Right ventricle myocardium superior (tissue), 1 donor: ENCODE data around the gene OR2B2. TPM values are rescaled to one million over a fixed set of nuclear protein-coding genes. Genes with fewer than 3 reads are reported as not detected.

Experiments used
- total RNA-seq: library from RNA; stranded (reverse); fragmentation: NEBNext Ultra II Directional; extraction: Animal tissue kit (Norgen Biotek cat#: 25700); gene quantifications from one replicate; pipeline ENCODE4 v1.2.1, GENCODE V29; 2021
- donor health status: DM: no; HTN: yes; CAD: no; lungs with severe emphysema.

OR2B2 gene
- total RNA-seq, 1 donor from 2014 or later, result not detected

Other genes with a start within 250 kb of the OR2B2 start
- gene OR2B6, start 44.8 kb upstream of the OR2B2 start, total RNA-seq, result not detected
- 0.56 TPM for gene ZNF165, start 168.2 kb upstream of the OR2B2 start, total RNA-seq
- gene ZSCAN16, start 212.2 kb upstream of the OR2B2 start, total RNA-seq, result 1.2 TPM
- gene ZKSCAN8, start 229.5 kb upstream of the OR2B2 start, total RNA-seq, result 12.0 TPM